Measurements from ENCODE around the gene PAQR5. TPM values are rescaled to one million over a fixed set of nuclear protein-coding genes. Genes with fewer than 3 reads are reported as not detected.

The PAQR5 gene
- total and polyA plus RNA-seq, 9 of the 15 experiments (the other 6 are each of a cell fraction or from before 2014, with no cell fraction given): 0.04 to 0.08 TPM; not detected in 7

DNA sequence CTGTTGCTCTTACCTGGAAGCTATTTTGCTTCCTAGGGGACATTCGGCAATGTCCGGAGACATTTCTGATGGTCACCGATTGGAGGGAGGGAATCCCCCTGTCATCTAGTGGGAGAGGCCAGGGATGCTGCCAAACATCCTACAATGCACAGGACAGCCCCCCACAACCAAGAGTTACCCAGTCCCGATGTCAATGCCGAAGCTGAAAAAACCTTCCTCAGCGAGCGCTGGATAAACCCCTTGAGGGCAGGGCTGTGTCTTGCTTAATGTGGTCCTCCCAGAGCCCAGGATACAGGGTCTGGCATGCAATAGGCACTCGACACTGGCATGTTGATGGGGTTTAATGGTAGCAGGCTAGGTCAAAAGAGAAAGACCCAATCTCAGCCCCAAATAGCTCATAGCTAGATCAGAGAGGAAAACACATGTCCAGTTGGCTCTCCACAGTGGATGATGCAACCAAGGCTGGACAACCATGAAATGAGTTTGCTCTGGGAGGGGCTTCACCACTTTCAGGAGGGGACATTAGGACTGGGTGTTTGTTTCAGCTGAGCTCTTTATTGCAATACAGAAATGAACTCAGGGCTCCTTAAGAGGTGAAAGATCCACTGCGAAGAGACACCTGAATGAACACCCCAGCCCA lies 16.5 kb upstream of the PAQR5 start:
- Histone ChIP-seq H3K9me1 (ENCODE audit: control insufficient read depth, insufficient read depth, low read length) (no peaks in the 10 kb centered on the region), H3K4me3 (no peak overlapping the region), H4K20me1 (replicated peaks; ENCODE audit: control insufficient read depth, insufficient read depth, low read length) (no peaks in the 10 kb centered on the region), H2AFZ (ENCODE audit: low read depth, low read length) (no peak overlapping the region), H3K27ac (ENCODE audit: extremely low read depth, low read depth, low read length) (no peak overlapping the region), H3K27me3 (ENCODE audit: control insufficient read depth in 2 of 2, insufficient read depth in 2 of 2, low read length in 2 of 2) (peaks cover 16 to 49% of the 10 kb centered on the region in 2 experiments; a peak in 4 of 5 replicates), H3K4me1 (replicated peaks in 1 of 2; ENCODE audit: control insufficient read depth in 2 of 2, insufficient read depth in 2 of 2, low read length in 2 of 2) (no peaks in the 10 kb centered on the region), H3K9me3 (replicated peaks; ENCODE audit: control insufficient read depth, insufficient read depth, low read depth, low read length) (no peaks in the 10 kb centered on the region), H3K36me3 (ENCODE audit: control insufficient read depth, insufficient read depth, low read length) (no peaks in the 10 kb centered on the region), H3K79me2 (ENCODE audit: control insufficient read depth, insufficient read depth, low read length) (no peaks in the 10 kb centered on the region), H3K4me2 (ENCODE audit: insufficient read depth, low read length) (no peak overlapping the region), H3K9ac (ENCODE audit: insufficient read depth in 1 of 2, low read depth in 2 of 2, low read length in 2 of 2) (no peak overlapping the region)
- ATAC-seq (no peak), DNase-seq (ENCODE audit: extremely low read depth in 1 of 4, low spot score in 3 of 4) (no peak), FAIRE-seq (no peak)
- TF ChIP-seq TRIM24 (IDR thresholded peaks at IDR 0.05) (peak in 1 of 2 experiments; percentile 60; a peak in 1 of 4 replicates), CEBPG (CRISPR knock-in tag; IDR thresholded peaks at IDR 0.05) (no peak), CEBPG (tag; conservative IDR thresholded peaks at IDR 0.05 in 1 of 2, IDR thresholded peaks at IDR 0.05 in 1 of 2) (peak; percentile 54 to 80; a peak in 3 of 4 replicates), MYC (IDR thresholded peaks at IDR 0.05; ENCODE audit: low read depth, low read length) (0 out of 2 replicates have a peak, but pooled peaks have one; percentile 20), MYC (CRISPR knock-in tag; IDR thresholded peaks at IDR 0.05; ENCODE audit: borderline replicate concordance, low read depth) (no peak)
- TF ChIP-seq, protein P1, sequence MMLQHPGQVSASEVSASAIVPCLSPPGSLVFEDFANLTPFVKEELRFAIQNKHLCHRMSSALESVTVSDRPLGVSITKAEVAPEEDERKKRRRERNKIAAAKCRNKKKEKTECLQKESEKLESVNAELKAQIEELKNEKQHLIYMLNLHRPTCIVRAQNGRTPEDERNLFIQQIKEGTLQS (IDR thresholded peaks at IDR 0.05): peak; percentile 74
- TF ChIP-seq, protein P1 (CRISPR knock-in tag; conservative IDR thresholded peaks at IDR 0.05): no peak
- TF ChIP-seq, protein P2, sequence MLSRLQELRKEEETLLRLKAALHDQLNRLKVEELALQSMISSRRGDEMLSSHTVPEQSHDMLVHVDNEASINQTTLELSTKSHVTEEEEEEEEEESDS (CRISPR knock-in tag; IDR thresholded peaks at IDR 0.05): no peak
- TF ChIP-seq, protein P3, sequence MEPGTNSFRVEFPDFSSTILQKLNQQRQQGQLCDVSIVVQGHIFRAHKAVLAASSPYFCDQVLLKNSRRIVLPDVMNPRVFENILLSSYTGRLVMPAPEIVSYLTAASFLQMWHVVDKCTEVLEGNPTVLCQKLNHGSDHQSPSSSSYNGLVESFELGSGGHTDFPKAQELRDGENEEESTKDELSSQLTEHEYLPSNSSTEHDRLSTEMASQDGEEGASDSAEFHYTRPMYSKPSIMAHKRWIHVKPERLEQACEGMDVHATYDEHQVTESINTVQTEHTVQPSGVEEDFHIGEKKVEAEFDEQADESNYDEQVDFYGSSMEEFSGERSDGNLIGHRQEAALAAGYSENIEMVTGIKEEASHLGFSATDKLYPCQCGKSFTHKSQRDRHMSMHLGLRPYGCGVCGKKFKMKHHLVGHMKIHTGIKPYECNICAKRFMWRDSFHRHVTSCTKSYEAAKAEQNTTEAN (CRISPR knock-in tag; IDR thresholded peaks at IDR 0.05): no peak
- WGBS (ENCODE audit: insufficient coverage, low coverage, missing lambda C conversion rate): 1% methylated on average over 8 of the region's 9 CpGs
- ChIA-PET CTCF (ENCODE audit: low intra/inter-chr PET ratio) (no interaction called here), POLR2A (no interaction called here)
- intact Hi-C loops (cut with micrococcal nuclease): no loop called here
- in situ Hi-C loops (cut with MboI): no loop called here
- no TSS peak for BruUV-seq (replicated peaks)
